A549 treated with dexamethasone at 1 μM for 4 hours (cell line): Measurements from ENCODE around the gene GPR119. TPM values are rescaled to one million over a fixed set of nuclear protein-coding genes. Genes with fewer than 3 reads are reported as not detected.

Experiments
- total RNA-seq: library from RNA; stranded (reverse); fragments of 200-300 nt; extraction: Qiagen RNA extraction; gene quantifications from 5 replicates; pipeline ENCODE4 v1.2.3, GENCODE V29; 2022

Gene GPR119
- total RNA-seq = not detected in 5 replicates

GRCh38 chrX:130385520-130385919, at the start of gene GPR119:
Gene GPR119, minus strand, starts transcription at chrX:130385674. Its CDS starts 227 bp downstream, at chrX:130385447.

GRCh38 chrX:130401415-130402207, 16.1 kb upstream of the GPR119 start, which contains the start of gene RBMX2:
Gene RBMX2, plus strand, starts transcription at chrX:130401987. Its CDS starts 46 bp downstream, at chrX:130402033.

GRCh38 chrX:130339408-130340222, 45.9 kb downstream of the GPR119 start, which contains the start of gene SLC25A14:
Gene SLC25A14, plus strand, starts transcription at chrX:130339919. Its CDS starts 360 bp downstream, at chrX:130340279.

Other genes with a start within 250 kb of the GPR119 start
- 69.0 to 74.6 TPM (median 72.0 TPM) in 5 replicates for gene AIFM1, start 219.8 kb downstream of the GPR119 start, total RNA-seq
- 0.11 to 0.19 TPM (median 0.17 TPM) in 5 replicates for gene RAB33A, start 213.7 kb downstream of the GPR119 start, total RNA-seq
- gene ZNF280C, start 116.8 kb downstream of the GPR119 start, total RNA-seq = 2.7 to 4.6 TPM (median 3.2 TPM) in 5 replicates
- 16.8 to 19.4 TPM (median 17.4 TPM) in 5 replicates for gene SLC25A14, start 45.8 kb downstream of the GPR119 start, total RNA-seq
- gene RBMX2, start 16.3 kb upstream of the GPR119 start, total RNA-seq = 28.2 to 33.1 TPM (median 29.9 TPM) in 5 replicates